Fibroblast of skin of back (primary cell): Measurements from ENCODE around the gene TMEM43.

Experiments used
- DNase-seq: peaks from one replicate; pipeline ENCODE4 v3.0.0-alpha.2; 2013

Gene TMEM43

DNA sequence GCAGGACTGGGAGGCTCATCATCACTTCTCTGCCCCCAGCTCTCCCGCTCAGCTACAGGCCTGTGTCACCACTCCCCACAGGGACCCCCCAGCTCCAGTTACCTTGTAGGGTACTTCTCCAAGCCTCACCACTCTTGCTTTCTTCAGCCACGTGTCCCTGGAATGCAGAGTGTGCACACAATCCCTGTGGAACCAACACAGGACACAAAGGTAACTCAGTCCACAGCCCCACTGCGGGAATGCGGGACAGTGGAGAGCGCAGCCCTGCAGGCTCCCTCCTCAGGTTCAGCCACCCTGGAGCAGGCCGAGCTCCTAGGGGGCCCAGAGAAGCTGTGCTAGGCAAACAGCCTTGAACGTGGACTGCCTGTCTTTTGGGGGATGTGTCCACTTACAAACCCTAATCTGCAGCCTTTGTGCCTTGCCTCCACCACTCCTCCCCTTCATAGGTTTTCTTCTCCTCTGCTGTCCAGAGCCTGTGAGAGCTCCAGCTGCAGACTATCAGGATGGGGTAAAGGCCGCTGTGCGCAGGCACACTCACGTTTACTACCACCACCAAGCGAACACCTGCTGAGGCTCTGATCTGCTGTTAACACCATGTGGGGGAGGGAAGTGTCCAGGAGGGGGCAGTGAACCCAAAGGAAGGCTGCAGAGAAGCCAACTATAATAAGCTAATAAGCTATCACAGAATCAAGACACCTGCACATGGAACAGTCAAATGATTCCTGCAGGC is 27.5 kb downstream of the TMEM43 start:
- DNase-seq: no peak

DNA sequence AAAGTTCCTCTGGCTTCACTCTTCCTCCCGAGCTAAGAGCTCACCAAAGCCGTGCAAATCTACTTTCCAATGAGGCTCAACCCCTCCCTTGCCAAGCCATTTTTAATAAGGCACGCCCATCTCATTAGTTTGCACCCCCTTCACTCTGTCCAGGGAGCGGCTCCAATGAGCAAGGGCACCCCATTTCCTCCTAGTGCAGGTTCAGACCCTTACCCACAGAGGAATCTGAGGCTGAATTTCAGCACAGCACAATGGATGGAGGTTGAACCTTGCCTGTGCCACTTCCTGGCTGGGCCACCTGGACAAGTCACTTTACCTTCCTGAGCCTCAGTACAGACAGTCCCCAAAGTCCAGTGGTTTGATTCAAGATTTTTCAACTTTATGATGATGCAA is 28.1 kb downstream of the TMEM43 start:
- no peak for DNase-seq

DNA sequence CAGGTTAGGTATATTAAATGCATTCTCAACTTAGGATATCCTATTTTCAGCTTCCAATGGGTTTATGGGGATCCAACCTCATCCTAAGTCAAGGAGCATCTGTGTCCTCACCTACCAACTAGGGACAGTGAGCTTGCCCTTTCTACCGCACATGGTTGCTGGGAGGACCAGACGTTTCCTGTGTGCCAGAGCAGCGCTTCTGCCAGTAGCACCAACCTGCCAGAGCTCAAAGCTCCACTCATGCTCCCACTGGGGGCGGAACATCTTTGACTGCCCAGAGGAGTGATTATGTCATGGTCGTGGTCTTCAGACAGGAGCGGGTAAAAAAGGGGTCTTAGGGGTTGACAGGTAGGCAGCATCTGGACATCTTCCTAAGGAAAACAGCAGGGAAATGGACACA is 28.8 kb downstream of the TMEM43 start:
- no peak for DNase-seq

DNA sequence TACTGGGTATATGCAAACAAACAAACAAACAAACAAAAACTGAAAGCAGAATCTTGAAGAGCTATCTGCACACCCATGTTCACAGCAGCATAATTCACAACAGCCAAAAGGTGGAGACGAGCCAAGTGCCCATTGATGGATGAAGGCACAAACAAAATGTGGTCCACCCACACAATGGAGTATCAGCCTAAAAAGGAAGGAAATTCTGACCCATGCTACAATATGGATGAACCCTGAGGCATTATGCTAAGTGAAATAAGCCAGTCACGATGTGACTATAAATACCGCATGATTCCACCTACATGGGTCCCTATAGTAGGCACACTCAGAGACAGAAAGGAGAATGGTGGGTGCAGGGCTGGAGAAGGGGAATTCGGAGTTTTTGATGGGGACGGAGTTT is 29.4 kb downstream of the TMEM43 start:
- no peak for DNase-seq

DNA sequence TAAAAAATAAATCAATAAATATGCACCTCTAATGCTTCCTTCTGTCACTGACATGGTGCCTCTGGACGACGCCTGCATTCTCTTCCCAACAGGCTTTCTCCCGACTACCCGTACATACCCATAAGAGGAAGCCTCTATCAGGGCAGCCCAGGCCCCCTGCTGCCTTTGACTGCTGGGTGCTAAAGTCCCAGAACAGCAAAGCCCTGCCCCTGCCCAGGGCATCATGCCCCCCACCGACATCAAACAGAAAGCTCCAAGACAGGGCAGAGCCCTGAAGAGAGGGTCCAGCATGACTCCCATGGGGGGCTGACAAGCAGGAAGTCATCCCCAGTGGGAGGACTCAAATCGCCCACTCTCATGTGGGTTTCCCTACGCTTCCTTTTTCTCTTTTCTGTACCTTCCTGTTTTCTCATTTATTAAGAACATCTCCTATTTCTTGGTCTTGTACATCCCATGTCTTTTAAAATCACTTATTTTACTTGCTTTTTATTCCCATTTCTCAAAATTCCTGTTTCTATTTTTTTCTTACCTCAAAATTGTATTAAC is 30.1 kb downstream of the TMEM43 start:
- no peak for DNase-seq

DNA sequence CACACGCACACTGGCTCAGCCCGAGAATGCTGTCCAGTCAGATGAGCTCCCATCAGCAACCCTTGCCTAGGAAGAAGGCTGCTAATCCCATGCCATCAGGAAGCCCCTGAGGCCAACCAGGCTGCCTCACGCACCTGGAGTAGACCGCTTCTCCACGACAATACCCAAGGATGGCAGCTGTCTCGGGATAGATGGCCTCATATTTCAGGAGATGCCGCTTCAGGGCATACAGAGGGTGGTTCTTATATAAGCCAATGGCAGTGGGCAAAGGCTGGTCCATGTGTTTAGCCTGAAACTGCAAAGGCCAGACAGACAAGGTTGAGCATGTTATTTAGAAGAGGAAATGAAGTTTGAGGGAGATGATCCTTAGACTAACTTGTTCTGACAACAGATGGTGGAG is 31.3 kb downstream of the TMEM43 start:
- DNase-seq: no peak

DNA sequence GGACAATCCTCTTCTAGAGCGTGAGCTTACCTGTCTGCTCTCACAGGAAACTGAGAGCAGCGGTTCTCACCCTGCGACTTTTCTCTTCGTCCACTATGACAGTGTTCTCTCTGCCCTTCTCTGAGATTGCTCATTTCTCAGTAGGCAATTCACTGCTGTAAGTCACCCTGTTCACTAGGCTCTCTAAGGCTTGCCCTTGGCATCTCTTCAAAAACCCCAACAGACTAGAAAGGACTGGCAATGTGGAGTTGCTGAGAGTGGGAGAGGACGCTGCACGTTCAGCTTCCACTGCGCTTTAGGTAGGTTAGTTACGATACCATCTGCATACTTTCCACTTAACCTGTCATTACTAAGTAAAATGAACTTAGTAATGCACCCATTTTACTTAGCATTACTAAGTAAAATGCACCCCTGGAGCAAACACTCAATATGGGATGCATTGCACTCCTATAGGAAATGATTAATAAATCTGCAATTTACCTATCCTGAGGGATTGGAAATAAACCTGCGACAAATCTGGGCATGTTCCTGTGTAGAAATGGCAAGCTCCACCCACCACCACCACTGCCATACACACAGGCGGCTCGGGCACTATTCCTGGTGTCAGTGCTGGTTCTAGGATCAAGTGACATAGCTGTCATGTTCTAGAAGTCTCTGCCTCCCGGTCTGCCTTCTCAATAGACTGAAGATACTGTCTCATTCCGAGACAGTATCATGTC is 32.1 kb downstream of the TMEM43 start:
- DNase-seq: no peak

DNA sequence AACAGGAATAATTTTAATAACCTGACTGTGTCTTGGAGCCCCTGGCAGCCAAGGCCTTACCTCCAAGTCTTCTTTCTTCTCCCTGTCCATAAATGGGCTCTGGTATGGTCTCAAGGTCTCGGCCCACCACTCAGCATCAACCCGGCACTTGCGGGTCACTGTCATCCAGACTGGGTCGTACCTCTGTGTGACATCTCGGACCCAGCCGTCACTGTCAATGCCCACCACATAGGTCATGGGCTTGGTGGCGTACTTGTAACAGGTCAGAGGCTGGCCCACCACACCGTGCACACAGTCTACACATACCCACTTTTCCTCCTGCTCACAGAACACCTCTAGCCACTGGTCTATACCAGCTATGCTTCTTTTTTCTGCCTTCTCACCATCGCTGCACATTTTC is 33.1 kb downstream of the TMEM43 start:
- no peak for DNase-seq

DNA sequence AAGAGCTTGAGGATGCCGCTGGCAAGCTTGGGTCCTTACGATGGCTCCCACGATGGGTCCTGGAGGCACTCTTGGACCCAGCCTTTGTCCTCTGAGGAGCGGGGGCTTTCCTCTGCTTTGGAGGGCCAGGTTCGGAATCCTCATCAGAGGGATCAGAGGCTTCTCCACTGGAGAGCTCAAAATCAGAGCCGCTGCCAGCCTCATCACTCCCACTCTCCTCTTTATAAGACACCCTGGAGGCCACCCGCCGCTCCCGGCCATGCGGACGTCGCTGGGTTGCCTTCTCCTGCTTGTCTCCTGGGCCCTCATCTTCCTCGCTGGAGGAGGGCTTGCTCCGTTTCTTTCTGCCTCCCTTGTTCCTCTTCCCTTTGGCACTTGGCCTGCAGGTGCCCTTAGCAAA is 33.5 kb downstream of the TMEM43 start:
- no peak for DNase-seq

DNA sequence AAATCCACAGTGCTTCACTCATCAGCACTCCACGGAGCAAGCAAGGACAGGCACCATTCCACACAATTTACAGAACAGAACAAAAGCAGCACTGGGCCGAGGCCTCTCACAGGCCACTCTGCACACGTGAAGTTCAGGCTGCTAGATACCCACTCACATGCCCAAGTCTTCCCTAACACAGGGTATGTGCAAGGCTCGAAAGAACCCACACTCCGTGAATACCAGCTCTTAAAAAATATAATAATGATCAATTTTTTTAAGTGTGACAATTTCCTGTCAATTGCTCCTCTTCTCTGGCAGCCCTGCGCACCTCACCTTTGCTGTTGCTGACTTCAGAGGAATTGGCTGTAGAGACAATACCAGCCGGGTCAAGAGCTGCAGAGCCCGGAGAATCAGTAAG is 34.6 kb downstream of the TMEM43 start:
- DNase-seq: no peak

DNA sequence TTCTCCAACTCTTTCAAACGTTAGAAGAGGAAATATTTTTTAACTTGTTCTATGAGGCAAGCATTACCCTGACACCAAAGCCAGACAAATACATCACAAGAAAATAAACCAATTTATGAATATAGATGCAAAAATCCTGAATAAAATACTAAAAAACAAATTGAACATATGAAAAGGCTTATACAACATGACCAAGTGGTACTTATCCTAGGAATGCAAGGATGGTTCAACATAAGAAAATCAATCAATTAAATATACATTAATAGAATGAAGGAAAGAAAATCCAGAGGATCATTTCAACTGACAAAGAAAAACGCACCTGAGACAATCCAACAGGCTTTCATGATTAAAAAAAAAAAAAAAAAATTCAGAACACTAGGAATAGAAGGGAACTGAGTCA is 36.4 kb downstream of the TMEM43 start:
- no peak for DNase-seq

DNA sequence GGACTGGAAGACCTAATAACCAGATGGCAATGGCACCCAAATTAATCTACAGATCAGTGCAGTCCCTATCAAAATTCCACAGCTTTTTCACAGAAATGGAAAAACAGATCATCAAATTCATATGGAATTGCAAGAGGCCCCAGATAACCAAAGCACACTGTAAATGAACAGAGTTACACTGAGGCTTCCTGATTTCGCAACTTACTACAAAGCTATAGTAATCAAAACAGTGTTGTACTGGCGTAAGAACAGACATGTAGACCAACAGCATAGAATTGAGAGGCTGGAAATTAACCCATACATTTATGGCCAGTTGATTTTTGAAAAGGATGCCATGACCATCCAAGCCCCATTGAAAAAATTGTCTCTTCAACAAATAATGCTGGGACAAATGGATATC is 37.3 kb downstream of the TMEM43 start:
- no peak for DNase-seq

DNA sequence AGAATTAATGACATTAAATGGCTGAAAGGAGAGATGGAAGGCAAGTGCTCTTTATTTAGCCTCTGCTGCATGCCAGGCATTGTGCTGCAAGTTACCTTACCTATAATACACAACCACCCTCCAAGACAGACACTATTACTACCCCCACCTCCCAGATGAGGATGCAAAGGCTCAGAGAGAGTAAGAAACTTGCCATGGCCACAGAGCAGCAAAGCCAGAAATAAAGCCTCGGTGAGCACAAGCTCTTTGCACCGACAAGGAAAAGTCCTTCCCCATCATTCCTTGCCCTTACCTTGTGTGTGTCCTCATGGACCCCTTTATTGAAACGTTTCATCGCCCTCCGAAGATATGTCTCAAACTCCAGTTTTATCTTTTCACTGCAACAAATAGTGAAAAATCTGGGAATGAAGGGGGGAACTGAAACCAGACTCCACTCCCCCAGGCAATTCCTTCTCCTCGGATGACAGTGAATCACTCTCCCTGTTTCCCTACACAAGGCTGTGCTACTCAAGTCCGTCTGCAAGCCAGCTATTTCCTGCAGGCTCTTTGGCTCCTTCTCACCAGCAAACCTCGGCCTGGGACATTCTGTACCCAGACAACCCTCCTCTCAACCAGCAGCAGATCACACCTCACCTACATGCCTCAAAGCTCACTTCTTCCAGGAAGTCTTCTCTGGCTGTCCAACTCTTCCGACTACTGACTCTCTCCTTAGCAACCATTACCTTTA is 42.2 kb downstream of the TMEM43 start:
- DNase-seq: no peak

DNA sequence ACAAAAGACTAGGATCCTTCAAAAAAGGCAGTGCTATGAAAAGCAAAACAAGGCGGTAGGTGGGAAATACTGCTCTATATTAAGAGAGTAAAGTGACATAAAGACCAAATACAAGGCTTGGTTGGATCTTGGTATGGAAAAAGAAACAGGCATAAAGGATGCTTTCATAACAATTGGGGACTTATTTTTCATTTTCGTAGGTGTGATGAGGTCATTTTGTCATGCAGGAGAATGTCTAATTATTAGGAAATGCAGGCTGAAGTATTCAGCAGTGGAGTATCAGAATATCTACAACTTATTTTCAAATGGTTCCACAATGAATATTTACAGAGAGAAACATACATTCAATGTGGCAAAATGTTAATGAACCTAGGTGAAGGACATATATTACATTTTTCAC is 44.6 kb downstream of the TMEM43 start:
- DNase-seq: no peak

DNA sequence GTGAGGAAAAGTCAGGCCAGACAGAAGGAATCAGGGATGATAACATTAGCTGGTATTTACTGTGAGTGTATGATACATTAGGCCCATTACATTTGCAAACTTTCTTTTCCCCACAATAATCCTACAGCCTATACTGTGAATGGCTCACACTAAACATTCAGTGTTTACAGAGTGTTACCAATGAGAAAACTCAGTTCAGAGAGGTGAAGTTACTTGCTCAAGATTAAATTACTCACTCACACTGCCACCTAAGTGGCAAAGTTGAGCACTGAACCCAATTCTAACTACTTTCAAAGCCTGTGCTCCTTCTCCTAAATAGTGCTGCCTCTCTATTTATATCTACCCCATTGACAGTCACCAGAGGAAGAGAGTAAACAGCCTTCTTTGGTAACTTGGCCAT is 45.0 kb downstream of the TMEM43 start:
- DNase-seq: no peak

DNA sequence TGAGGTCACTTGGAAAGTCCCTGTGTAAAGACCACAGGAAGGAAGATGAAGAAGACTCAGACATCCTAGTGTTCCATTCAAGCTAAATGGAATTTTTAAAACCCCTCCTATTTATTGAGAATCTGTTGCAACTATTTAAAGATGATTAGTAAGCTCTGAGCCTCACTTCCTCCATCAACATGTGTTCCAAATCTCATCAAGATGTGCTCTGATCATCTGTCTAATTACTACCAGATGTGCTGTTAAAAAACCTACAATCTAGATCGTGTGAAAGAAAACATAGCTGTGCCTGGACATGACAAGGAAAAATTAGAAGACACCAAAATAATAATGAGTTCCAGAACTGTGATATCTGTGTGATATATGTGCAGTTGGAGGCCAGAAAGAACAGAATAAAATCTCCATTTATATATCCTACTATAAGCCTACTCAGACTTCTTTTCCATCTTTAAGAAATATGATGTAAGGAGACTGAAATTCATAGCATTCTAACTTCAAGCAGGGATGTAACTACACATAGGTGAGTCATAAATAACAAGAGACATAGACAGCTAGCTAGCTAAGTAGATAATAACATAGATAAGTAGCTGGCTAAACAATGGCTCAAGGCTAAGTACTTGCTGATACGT is 45.8 kb downstream of the TMEM43 start:
- peak; percentile 83 for DNase-seq

DNA sequence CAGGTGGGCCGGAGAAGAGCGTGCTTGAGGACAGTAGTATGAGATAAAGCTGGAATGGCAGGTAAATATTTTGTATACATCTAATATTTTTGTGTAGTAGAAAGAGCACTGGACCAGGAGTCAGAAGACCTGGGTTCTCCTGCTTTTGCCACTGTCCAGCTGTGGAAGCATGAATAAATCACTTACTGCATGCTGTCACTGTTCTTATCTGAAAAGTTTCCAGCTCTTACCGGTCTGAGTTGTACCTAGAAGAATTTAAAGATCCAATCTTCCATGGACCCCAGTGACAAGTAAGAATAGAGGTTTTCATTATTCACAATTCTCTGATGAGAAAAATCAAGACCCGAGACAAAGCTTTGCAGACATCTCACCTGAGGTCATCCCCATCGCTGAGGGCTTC is 47.6 kb downstream of the TMEM43 start:
- no peak for DNase-seq

DNA sequence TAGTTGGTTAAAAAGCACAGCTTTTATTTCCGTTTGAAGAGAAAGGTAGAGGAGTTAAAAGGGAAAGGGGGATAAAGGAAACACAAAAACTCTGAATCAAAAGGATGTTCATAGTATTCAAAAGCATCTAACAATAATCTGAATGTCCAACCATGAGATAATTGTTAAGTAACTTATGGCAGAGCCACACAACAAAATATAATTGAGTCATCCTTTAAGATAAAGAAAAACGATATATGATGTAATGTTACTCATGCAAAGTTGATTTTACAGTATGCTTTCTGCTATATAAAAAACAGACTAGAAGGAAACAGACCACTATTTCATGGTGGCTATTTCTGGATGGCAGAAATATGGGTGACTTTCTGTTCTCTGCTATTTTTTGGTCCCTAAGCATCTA is 49.6 kb downstream of the TMEM43 start:
- DNase-seq: peak; percentile 29

DNA sequence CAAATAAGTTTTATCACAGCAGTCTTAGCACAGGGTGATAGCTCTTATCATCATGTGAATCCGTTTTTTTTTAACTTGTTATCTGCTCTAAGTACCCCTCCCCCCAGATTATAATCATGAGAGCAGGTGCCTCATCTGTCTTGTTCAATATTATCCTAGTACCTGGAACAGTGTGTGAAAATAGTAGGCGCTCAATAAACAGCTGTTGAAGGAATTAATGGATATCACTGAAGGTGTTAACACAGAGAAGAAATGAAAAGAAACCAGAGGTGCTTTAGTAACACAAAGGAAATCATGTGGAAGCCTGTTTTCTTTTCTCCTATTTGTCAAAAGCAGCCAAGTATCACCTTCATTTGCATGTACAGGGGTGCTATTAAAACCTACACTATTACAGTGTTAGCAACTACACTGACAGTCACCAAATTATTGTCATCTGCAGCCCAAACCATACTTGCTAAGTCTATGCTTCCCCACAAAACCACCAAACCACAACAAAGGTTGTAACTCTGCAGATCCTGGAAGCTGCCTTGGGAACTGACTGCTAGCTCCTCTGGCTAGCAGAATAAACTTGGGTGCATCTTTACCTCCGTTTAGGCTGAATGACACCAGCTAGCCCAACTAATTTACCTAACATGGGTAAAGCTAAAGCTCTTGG is 50.7 kb downstream of the TMEM43 start:
- DNase-seq: peak; percentile 41

DNA sequence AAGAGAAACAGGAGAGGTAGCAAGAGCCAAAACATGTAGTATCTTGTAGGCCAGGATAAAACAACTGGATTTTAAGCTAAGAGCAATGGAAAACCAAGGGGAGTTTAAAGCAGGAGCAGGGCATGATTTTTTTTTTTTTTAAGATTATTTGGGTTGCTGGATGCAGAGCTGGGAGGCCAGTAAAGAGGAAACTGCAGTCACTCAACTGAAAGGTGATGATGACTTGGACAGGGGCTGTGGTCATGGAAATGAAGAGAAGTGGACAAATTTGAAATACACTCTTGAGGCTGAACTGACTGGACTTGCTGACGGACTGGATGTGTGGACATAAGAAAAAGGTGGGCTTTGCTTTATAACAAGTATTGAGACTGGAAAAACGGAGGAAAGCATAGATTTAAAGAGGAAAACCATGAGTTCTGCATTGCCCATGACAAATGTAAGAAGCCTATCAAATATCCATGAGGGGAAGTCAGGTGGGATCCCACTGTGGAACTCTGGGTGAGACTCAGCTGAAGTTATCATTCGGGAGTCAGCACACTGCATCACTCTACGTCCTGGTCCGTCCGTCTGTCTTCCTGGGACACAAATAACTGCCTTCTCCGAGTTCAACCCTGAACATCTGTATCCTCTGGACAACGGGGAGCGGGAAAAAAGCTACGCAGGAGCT is 52.9 kb downstream of the TMEM43 start:
- DNase-seq: no peak

DNA sequence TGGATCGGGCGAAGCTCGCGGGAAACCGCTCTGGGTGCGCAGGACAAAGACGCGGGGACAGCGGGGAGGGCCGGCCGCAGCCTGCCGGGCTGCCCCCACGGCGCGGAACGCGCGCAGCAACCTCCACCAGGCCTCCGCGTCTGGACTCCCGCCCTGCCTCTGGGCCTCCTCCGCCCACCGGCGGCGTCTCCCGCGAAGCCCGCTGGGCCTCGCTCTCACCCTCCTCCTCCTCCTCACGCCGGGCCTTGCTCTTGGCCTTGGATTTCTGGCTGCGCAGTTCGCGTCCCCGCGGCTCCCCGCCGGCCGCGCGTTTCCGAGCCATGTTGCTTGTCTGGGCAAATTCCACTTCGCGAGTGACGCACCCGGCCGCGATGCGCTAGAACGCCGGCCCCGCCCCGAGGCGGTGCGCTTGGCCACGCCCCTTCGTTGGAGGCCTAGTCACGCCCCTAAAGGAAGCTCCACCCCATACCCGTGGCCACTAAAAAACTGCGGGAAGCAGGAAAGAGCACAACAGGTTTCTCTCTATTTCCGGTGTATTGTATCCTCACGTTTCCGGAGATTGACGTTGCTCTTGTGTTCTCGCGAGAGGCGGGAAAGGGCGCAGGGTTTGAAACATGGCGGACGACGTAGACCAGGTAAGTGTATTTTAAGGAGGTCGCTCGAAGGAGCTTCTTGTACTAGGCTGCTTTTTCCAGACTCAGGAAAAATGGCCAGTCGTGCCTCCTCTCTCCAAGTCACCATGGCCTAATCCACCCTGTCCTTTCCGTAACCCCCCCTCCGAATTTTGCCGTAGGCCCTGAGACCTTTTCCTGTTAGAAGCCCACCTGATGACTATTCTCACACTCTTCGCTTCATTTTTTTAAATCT is 53.6 kb downstream of the TMEM43 start, which contains the start of the genes LSM3 and XPC:
TSS of gene LSM3 (plus strand) at position 571 of the 867 bp plus-strand sequence. CDS start at position 615, 44 bp downstream.
TSS of gene XPC (minus strand) at position 355 of the 867 bp plus-strand sequence. CDS start at position 322, 33 bp downstream.
- peak; percentile 99 for DNase-seq
